Smooth muscle cell (in vitro differentiated cells): ENCODE measurements around the gene ELMOD3. TPM values are rescaled to one million over a fixed set of nuclear protein-coding genes. Genes with fewer than 3 reads are reported as not detected.

Experiments
- DNase-seq: peaks from one replicate; lab custom pipeline; 2025; ENCODE audit not compliant: unreplicated experiment; lab: John Stamatoyannopoulos, UW
- H2AFZ ChIP-seq: fragments of 200-600 bp; sonication (generic); 2 replicates; pipeline ENCODE4 v1.6.0; 2016; ENCODE audit warnings: antibody characterized with exemption, low read depth, mild to moderate bottlenecking
- H3F3A ChIP-seq: fragments of 200-600 bp; sonication (generic); 2 replicates; pipeline ENCODE4 v1.6.0; 2017; ENCODE audit warnings: antibody characterized with exemption, low read depth
- H3K27ac ChIP-seq: fragments of 200-600 bp; sonication (generic); 2 replicates; pipeline ENCODE4 v1.5.1; 2016; ENCODE audit warnings: low read depth, mild to moderate bottlenecking
- H3K27me3 ChIP-seq: fragments of 200-600 bp; sonication (generic); 2 replicates; pipeline ENCODE4 v1.6.1; 2016; ENCODE audit warnings: low read depth, mild to moderate bottlenecking
- H3K36me3 ChIP-seq: fragments of 200-600 bp; sonication (generic); 2 replicates; pipeline ENCODE4 v1.5.1; 2016; ENCODE audit warnings: low read depth
- H3K4me1 ChIP-seq: fragments of 200-600 bp; sonication (generic); 2 replicates; pipeline ENCODE4 v1.5.1; 2016; ENCODE audit warnings: low read depth
- H3K4me2 ChIP-seq: fragments of 200-600 bp; sonication (generic); 2 replicates; pipeline ENCODE4 v1.6.0; 2016; ENCODE audit warnings: mild to moderate bottlenecking
- H3K4me3 ChIP-seq: fragments of 200-600 bp; sonication (generic); 2 replicates; pipeline ENCODE4 v1.5.1; 2016; ENCODE audit warnings: mild to moderate bottlenecking
- H3K79me2 ChIP-seq: fragments of 200-600 bp; sonication (generic); 2 replicates; pipeline ENCODE4 v1.6.0; 2016; ENCODE audit warnings: low read depth, mild to moderate bottlenecking
- H3K9ac ChIP-seq: fragments of 200-600 bp; sonication (generic); 2 replicates; pipeline ENCODE4 v1.6.0; 2016; ENCODE audit warnings: low read depth
- H3K9me3 ChIP-seq: fragments of 200-600 bp; sonication (generic); replicated peaks from 2 replicates; pipeline ENCODE4 v1.5.1; 2016; ENCODE audit warnings: low read depth
- H4K20me1 ChIP-seq: fragments of 200-600 bp; sonication (generic); 2 replicates; pipeline ENCODE4 v1.6.0; 2016; ENCODE audit warnings: low read depth
- WGBS: methylation state at CpG from one replicate; pipeline ENCODE4 v1.1.7; 2016; ENCODE audit warnings: low lambda C conversion rate; 5-methylcytosine and 5-hydroxymethylcytosine counted together
- polyA plus RNA-seq: library from polyadenylated mRNA; unstranded; fragments of >200 nt; fragmentation: Nextera tagmentation; extraction: Ambion mirVana; gene quantifications from 2 replicates; pipeline ENCODE4 v1.2.1, GENCODE V29; 2016
- total RNA-seq: library from RNA; depleted of rRNA; stranded (reverse); fragments of >200 nt; gene quantifications from 2 replicates; pipeline ENCODE4 v1.2.3, GENCODE V29; 2014
- TF ChIP-seq, protein P1 (sequence below): fragments of 200-600 bp; sonication (generic); IDR thresholded peaks from 2 replicates; pipeline ENCODE4 v1.5.1; 2017; ENCODE audit warnings: borderline replicate concordance, mild to moderate bottlenecking, antibody characterized with exemption; ENCODE audit not compliant: insufficient read depth, poor library complexity, severe bottlenecking

ELMOD3 gene
- total and polyA plus RNA-seq, 2 experiments from 2014 or later = 13.3 to 15.2 TPM

DNA sequence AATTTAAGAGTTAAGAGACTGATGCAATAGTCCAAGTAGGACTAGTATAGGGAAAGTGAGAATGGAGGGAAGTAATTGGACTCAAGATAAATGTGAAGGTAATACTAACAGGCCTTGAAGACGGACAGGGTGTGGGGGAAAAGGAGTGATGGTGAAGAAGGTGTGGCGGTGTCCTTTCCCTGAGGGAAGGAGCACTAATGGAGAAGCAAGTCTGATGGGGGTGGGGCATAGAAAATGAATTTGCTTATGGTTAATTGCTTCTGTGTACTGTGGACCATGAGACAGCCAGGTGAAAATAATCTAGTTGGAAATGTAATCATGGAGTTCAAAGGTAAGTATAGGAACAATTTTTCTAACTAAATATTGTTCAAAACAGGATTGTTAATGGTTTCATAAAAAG, 19.6 kb upstream of the ELMOD3 start:
- Histone ChIP-seq H3K9me3 (no peaks in the 10 kb centered on the region), H3K27me3 (peaks cover 5% of the 10 kb centered on the region), H3K4me3 (no peak overlapping the region), H3K36me3 (no peaks in the 10 kb centered on the region), H3K4me1 (no peaks in the 10 kb centered on the region), H3K79me2 (no peaks in the 10 kb centered on the region), H3K27ac (no peak overlapping the region), H3K9ac (no peak overlapping the region), H2AFZ (no peak overlapping the region), H3F3A (no peaks in the 10 kb centered on the region), H3K4me2 (no peak overlapping the region), H4K20me1 (no peaks in the 10 kb centered on the region)
- TF ChIP-seq, protein P1, sequence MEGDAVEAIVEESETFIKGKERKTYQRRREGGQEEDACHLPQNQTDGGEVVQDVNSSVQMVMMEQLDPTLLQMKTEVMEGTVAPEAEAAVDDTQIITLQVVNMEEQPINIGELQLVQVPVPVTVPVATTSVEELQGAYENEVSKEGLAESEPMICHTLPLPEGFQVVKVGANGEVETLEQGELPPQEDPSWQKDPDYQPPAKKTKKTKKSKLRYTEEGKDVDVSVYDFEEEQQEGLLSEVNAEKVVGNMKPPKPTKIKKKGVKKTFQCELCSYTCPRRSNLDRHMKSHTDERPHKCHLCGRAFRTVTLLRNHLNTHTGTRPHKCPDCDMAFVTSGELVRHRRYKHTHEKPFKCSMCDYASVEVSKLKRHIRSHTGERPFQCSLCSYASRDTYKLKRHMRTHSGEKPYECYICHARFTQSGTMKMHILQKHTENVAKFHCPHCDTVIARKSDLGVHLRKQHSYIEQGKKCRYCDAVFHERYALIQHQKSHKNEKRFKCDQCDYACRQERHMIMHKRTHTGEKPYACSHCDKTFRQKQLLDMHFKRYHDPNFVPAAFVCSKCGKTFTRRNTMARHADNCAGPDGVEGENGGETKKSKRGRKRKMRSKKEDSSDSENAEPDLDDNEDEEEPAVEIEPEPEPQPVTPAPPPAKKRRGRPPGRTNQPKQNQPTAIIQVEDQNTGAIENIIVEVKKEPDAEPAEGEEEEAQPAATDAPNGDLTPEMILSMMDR = no peak
- DNase-seq = no peak
- WGBS = 70% methylated on average over 2 of the region's 2 CpGs

DNA sequence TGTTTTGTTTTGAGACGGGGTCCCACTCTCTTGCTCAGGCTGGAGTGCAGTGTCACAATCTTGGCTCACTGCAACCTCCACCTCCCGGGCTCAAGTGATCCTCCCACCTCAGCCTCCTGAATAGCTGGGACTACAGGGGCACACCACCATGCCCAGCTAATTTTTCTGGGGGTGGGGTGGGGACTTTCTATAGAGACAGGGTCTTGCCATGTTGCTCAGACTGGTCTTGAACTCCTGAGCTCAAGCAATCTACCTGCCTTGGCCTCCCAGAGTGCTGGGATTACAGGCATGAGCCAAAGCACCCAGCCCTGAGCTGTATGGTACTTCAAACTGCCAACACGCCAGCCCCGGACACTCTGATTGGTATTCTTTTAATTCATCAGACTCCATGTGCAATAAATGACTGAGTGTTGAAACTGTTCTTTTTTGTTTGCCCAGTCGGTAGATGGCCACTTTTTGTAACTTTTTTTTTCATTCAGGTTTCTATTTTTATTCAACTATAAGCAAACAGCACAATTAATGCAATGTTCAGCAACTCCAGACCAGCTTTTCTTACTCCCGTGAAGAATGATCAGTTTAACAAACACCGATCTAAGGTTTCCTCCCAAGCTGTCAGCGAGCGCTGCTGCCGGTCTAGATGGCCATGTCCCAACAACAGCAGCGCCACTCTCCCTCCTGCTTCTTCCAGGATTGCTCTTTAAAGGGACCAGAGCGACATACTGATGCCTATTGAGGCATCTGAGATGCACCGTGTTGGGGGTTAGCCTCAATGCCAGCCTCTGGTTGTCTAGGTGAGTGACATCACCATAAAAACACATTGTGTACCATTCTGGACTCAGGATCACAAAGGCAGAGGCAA, 14.3 kb upstream of the ELMOD3 start:
- Histone ChIP-seq H3K4me3 (no peak overlapping the region), H3K79me2 (no peaks in the 10 kb centered on the region), H3K9me3 (no peaks in the 10 kb centered on the region), H2AFZ (no peak overlapping the region), H3K27me3 (peaks cover 5% of the 10 kb centered on the region), H3F3A (no peaks in the 10 kb centered on the region), H4K20me1 (no peaks in the 10 kb centered on the region), H3K27ac (no peak overlapping the region), H3K4me1 (no peaks in the 10 kb centered on the region), H3K36me3 (no peaks in the 10 kb centered on the region), H3K4me2 (no peak overlapping the region), H3K9ac (no peak overlapping the region)
- 89% methylated on average over 13 of the region's 13 CpGs for WGBS
- TF ChIP-seq, protein P1 = no peak
- DNase-seq = no peak

DNA sequence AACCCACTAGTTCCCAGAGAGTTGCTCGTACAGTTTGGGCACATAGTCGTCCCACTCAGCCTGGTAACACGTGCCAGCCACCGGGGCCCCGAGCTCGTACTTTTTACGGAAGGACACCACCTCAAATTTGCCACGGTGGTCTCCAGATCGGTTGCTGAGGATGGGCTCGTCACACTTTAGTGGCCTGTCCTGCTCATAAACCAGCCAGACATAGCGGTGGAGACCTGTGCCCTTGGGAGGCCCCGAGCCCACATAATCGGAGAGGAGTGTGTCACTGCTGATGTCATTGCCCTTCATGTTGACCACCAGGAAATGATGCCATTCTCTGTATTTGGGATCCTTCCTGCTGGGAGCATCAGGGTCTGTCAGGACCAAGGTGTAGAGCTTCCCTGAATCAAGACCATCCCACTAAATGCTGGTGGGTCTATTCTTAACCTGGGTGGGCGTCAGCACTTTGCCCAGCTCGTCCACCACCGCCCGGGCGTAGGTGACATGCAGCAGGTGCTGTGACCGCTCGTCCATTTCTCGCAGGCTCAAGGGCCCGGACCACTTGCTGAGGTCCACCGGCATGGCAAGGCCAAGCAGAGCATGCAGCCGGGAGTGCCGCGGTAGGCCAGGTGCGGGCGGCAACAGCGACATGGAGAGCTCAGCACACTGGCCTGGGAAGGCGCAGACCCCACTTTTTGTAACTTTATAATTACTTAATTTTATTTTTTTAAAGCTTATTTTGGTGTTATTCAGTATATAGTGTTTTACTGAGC, 13.1 kb upstream of the ELMOD3 start:
- no peak overlapping the region for H3K4me2 ChIP-seq
- H3K27me3 ChIP-seq = peaks cover 5% of the 10 kb centered on the region
- 95% methylated on average over 30 of the region's 30 CpGs for WGBS
- H3F3A ChIP-seq = no peaks in the 10 kb centered on the region
- H4K20me1 ChIP-seq = no peaks in the 10 kb centered on the region
- no peaks in the 10 kb centered on the region for H3K4me1 ChIP-seq
- H3K9ac ChIP-seq = no peak overlapping the region
- H3K36me3 ChIP-seq = no peaks in the 10 kb centered on the region
- no peak overlapping the region for H2AFZ ChIP-seq
- TF ChIP-seq, protein P1 = no peak
- no peaks in the 10 kb centered on the region for H3K9me3 ChIP-seq
- H3K27ac ChIP-seq = no peak overlapping the region
- H3K4me3 ChIP-seq = no peak overlapping the region
- no peaks in the 10 kb centered on the region for H3K79me2 ChIP-seq
- no peak for DNase-seq
